ENCODE data around the gene LRRC10.

DNA sequence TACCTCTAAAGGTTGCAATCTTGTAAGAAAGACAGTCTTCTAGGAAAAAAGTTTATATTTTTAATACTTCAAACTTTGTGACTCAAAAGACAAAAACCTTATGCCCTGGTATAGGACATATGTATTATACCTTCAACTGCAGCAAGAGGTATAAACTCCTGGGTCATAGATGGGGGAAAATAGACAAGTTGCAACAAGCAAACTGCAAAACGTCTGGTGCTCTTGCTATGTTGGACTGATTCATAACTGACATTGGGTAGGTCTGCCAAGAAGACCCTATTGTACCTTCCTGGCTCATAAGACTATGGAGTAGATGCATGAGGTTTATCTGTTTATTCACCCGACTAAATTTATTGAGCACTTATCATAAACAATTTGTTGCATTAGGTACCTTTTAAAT lies 47.5 kb upstream of the LRRC10 start:
- TF ChIP-seq TAF1 (IDR thresholded peaks at IDR 0.05; ENCODE audit: borderline replicate concordance, insufficient read depth, low read length) (no peak), POLR2AphosphoS5 (IDR thresholded peaks at IDR 0.05; ENCODE audit: low read depth, low read length) (no peak), FOXP2 (optimal IDR thresholded peaks at IDR 0.05; ENCODE audit: borderline replicate concordance, extremely low read depth, extremely low read length, insufficient read depth) (no peak)
